SK-N-MC (cell line): Measurements from ENCODE around the gene ZNF304.

Experiments
- EZH2 ChIP-seq: fragments of 200-600 bp; sonication (generic); IDR thresholded peaks from one replicate; pipeline ENCODE4 v1.6.1; 2017; ENCODE audit warnings: antibody characterized with exemption
- POLR2AphosphoS5 ChIP-seq: IDR thresholded peaks from 2 replicates; pipeline ENCODE4 v1.6.1; 2012; ENCODE audit warnings: mild to moderate bottlenecking, low read depth, low read length, borderline replicate concordance

DNA sequence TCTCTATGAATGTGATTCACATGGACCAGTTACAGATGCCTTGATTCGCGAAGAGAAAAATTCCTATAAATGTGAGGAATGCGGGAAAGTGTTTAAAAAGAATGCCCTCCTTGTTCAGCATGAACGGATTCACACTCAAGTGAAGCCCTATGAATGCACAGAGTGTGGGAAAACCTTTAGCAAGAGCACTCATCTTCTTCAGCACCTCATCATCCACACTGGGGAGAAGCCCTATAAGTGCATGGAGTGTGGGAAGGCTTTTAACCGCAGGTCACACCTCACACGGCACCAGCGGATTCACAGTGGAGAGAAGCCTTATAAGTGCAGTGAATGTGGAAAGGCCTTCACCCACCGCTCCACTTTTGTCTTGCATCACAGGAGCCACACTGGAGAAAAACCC, 23.1 kb upstream of the ZNF304 start:
- TF ChIP-seq EZH2 (no peak), POLR2AphosphoS5 (no peak)
